Myocyte (in vitro differentiated cells): Measurements from ENCODE around the gene CAMK2D. TPM values are rescaled to one million over a fixed set of nuclear protein-coding genes. Genes with fewer than 3 reads are reported as not detected.

ENCODE experiments used
- DNase-seq: peaks from one replicate; pipeline ENCODE4 v3.0.0-alpha.2; 2012; ENCODE audit warnings: low read depth
- total RNA-seq: library from RNA; depleted of rRNA; stranded (reverse); fragments of >200 nt; gene quantifications from 2 replicates; pipeline ENCODE4 v1.2.3, GENCODE V29; 2014

The CAMK2D gene
- total RNA-seq, 1 donor from 2014 or later, result 306 TPM

DNA sequence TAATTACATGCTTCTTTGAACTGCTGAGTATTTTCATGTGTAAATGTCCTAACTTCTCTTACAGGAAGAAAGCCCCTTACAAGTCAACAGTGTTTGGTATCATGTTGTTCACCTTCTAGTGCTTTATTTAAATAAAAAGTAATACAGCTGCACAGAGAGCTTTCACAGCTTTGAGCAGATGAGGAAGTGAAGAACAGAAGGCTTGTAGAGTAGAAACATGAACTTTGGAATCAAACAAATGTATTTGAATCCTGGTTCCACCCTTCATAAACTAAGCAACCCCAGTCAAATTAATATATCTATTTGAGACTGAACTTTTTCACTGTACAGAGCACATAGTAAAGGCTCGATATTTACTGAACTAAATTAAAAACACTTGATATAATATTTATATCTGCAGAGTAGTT, 120.5 kb downstream of the CAMK2D start:
- DNase-seq, result no peak

DNA sequence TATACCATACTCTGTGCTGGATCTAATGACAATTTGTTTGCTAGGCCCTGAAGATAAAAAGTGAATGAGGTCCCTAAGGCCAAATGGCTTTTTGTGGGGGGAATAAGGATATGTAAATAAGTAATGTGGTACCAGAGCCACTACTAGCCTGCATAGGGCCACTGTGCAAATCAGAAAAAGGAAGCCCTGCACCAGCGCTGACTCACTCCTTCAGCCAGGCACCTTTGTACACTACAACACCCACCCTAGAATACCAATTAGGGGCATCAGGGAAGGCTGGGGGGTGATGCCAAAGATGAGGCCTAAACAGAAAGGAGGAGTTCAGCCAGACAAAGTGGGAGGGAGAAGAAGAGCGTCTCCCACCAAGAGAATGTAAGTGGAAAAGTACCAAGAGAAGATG, 122.2 kb downstream of the CAMK2D start:
- no peak for DNase-seq

DNA sequence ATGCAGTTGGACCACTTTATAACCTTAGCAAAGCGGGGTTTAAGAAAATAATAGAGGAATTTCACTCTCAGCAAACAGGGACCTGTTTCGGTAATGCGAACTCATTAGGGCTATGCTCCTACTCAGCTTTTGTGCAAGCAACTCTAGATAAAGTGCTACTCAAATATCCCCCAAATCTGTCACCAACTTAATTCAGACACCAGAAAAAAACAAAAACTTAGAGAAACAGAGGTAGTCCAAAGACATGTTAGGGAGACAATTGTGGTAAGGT, 123.0 kb downstream of the CAMK2D start:
- DNase-seq, result no peak

DNA sequence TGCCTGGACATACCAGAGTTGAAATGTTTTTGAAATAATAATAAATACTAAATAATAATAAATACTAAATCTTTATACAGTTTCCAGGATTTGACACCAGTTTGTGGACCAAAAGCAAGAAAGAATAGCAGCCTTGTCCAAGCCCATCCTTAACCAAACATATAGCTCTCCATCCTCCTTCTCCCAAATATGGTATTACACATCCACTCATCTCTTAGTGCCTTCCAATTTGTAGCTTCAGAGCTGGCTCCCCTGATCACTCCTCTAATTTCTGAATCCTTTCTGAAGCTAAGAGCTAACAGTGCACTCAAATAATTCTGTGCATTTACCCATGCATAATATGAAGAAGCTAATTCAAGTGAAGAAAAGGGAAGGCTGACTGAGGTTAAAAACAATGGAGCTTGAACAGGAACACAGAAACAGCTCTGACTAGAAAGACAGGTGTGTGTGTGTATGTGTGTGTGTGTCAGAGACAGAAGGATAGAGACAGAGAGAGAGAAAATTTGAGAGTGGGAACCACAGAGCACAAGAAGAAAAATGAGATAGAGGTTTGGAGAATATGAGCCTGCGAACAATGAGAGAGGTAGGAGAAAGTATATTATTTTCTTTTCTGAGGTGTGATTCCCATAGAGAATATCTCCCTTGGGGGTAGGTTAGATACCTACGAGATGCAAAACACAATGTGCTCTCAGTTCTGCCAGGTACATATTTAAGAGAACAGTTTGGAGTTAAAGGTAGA, 123.5 kb downstream of the CAMK2D start:
- peak; percentile 48 for DNase-seq

DNA sequence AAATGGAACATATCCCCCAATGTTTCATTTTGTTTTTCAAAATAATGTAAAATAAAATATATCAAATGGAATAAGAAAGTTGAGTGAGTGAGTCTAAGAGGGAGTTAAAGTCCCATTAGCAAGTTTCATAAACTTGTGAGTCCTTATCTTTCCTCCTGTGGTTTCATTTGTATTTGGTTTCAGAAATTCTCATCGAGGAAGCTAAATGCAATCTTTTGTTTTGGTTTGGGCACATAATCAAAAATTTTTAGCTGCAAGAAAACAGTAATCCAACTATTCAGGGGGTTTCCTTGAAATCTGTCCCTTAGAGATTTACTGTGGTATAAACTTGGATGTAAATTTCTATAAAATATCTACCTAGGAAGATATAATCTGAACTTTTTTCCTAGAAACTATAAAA, 124.2 kb downstream of the CAMK2D start:
- no peak for DNase-seq

DNA sequence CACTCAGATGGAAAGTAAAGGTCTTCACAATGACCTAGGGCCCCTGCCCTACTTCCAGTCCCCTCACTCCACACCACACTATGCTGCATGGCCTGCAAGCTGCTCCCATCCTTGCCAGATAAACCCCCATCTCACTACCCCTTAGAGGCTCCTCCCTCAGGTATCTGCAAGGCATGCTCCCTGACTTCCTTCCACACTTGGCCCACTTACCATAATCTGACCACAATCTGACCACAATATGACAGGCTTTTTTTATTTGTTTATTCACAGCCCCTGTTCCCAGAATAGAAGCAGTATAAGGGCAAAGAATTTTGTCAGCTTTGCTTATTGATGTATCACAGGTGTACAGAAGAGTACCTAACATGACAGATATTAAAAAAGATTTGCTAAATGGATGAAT, 124.7 kb downstream of the CAMK2D start:
- DNase-seq, result peak; percentile 95

DNA sequence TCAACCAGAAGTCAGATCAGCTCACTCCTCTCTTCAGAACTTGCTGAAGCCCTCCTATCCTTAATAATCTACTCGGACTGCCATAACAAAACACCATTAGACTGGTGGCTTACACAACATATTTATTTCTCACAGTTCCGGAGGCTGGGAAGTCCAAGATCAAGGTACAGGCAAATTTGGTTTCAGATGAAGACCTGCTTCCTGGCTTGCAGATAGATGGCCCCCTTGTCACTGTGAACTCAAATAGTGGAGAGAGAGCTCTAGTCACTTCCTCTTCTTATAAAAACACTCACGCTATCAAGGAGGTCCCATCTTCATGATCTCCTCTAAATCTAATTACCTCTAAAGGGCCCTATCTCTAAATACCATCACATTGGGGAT, 125.1 kb downstream of the CAMK2D start:
- peak; percentile 39 for DNase-seq

DNA sequence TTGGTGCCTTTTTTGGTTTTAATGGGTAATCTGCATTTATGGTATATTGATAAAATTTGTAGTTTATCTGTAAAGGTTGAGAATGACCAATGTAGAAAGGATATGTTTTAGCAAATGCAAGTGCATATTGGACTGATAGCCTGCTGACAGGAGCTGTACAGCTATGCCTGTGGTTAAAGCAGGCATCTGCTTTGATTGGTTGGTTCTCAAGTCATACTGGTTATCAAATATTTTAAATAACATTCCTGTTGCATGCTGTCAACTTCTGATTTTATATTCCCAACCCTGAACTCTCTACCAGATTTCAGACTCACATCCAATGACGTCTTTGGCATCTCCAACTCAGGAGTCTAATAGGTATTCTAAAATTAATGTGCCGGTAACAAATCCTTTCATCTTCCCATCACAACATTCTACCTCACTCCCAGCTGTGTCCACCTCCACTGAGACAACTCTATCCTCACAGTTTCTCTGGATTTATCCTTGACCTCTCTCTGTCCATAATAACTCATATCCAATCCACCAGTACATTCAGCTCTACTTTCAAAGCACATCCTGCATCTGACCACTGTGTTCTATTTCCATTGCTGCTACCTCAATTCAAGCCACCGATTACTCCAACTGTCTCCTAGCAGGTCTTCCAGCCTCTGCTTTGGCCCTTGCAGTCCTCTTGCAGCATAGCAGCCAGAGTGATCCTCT, 125.7 kb downstream of the CAMK2D start:
- DNase-seq, result peak; percentile 81

DNA sequence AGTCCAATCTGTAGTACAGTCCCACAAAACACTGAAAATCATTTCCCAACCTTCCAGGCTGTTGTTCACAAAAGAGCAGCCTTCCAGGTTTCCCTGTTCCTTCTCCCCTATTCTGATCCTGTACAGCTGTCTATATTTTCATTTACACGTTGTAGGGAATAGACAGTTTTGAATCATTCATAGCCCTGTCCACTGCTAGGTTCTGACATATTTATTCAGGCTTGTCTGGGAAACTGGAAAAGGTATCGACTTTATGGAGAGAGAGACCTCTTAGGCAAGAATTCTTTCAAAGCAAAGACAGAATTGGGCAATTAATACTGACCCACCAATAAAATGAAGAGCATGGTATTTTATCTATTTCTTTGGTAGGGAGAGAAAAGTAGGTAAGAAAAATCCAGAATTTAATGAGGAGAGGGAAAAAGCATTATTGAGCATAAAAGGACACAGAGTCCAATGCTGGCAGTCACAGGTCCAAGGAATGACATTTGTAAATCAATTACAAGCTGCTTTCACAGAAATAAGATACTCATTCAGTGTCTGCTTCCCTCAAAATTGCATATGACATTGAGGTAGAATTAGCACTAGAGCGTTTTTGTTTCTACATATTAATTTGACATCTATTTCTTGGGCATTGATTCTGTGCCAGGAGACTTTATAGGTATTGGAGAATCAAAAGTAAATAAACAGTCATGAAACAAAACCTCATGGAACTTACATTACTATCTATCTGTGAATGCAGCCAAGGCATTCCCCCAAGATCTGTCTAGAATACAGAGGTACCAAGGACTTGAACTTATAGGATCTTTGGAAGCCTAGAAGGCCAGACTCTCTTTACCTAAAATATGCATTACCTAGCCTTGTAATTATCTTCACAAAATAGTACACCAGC, 127.2 kb downstream of the CAMK2D start:
- DNase-seq, result no peak

DNA sequence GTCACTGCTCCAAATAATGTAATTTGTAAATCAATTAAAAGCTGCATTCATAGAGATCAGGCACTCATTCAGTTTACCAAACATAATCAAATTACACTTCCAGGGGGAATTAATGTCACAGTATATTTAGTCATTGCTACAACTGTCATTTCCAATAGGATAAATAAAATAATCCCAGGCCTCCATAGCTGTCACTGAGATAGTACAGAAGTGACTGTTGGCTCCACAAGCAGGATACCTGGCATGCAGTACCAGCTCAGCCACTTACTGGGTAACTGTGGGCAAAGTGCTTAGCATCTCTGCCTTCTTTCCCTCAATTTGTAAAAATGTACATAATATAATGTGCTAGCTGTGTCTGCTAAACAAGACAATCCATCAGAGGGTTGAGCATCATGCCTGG, 128.1 kb downstream of the CAMK2D start:
- DNase-seq, result no peak

DNA sequence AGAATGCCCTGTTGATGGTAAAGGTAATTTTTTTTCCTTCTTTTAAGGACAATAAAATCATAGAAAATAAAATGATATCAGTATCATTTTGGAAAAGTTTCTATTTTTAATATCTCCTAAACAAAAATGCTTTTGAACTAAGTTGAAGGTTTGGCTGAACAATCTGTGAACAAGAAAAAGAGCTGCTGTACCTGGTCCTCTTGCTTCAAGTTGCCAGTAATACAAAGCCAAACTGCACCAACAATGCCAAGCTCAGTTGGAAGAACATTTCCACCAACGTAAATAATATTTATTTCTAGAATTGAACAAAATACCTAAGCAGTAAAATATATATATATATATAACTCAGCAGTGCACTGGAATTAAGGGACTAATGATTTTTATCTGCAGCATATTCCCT, 132.8 kb downstream of the CAMK2D start:
- DNase-seq, result no peak

DNA sequence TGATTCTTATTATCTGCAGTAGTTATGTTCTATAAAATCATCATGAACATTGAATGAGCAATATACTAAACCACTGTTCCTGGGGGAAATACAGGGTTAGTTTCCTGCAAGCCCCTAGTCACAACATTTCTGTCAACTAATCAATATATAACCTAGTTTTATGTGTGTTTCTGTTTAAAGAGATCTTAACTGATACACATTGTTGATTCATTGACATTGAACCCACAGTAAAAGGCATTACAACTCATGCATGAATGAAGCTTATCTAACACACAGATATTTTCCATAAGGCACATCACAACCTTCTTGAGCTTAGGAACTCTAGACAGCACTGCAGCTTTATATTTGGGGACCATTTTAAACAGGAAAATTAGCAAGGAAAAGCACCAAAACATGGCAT, 134.2 kb downstream of the CAMK2D start:
- DNase-seq, result no peak

DNA sequence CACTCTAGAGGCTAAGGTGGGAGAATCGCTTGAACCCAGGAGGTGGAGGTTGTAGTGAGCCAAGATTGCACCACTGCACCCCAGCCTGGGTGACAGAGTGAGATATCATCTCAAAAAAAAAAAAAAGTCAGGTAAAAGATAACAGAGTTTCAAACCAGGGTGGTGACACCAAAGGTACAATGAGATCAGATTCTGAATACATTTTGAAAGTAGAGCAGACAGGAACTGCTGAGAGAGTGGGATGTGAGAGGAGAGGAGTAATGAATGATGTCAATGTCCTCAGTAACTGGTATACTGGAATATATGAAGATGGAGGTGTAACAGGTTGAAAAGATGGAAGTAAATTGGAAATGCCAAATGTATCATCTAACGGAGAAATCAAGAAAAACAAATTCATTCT, 135.6 kb downstream of the CAMK2D start:
- no peak for DNase-seq

DNA sequence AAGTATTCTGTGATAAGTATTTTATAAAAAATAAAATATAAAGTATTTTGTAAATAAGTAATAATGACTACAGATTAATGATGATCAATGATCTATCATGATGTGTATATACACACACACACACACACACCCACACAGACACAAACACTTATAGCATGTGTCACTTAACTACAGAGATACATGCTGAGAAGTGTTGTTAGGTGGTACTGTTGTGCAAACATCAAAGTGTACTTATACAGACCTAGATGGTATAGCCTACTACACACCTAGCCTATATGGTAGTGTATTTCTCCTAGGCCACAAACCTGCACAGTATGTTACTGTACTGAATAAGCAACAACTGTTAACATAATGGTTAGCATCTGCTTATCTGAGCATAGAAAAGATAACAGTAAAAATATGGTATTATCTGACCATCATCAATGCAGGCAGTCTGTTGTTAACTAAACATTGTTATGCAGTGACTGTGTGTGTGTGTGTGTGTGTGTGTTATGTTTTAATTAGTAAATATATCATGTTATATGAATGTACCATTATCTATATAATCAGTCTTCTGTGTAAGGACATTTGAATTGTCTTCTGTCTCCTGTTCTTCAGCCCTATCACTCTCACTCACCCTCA, 138.2 kb downstream of the CAMK2D start:
- no peak for DNase-seq

DNA sequence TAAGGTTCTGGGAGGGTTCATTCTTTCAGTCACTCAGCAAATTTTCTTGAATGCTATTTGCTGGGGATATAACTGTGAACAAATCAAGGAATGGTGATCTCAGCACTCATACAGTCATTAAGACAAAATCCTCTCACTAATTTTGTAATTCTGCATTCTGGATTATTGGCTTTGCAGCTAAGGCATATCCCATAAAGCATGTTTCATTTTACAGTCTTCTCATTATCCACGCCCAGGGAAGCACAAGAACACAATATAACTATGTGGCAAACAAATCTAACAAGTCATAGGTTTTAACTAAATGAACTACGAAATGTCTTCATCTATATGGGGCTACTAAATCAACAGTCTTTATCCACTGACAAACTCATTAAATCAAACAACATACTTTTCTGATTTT, 139.9 kb downstream of the CAMK2D start:
- DNase-seq, result no peak

DNA sequence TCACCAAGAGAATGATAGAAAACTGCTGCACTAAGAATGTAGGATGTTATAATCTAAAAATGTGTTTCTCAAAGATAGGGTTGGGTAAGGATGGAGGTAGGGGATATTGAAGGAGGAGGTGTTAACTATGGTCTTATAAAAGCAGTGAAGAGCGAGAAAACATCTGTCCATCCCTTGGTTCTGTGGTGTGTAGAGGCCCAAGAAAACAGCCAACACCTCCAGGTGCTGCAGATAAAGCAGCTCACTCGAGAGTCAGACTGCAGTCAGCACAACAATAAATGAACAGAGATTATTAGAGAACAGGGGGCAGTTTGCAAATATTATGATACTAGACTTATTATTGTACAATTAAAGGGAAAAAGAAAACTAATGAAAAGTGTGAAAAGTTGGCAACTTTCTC, 141.5 kb downstream of the CAMK2D start:
- no peak for DNase-seq

DNA sequence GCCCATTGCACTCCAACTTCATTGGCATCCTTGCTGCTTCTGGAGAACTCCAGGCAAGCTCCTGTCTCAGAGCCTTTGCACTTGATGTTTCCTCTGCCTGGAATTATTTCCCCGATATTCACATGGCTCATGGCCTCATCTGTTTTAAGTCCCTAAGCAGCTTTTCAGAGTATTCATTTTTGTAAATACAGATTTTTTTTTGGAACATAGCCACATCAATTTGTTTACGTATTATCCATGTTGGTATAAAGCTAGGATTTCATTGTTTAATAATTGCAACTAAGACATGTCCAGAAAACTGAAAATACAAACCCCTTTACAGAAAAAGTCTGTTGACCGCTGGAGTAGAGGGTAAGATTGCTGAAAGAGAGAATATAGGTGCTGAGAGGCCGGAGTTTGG, 142.0 kb downstream of the CAMK2D start:
- no peak for DNase-seq

DNA sequence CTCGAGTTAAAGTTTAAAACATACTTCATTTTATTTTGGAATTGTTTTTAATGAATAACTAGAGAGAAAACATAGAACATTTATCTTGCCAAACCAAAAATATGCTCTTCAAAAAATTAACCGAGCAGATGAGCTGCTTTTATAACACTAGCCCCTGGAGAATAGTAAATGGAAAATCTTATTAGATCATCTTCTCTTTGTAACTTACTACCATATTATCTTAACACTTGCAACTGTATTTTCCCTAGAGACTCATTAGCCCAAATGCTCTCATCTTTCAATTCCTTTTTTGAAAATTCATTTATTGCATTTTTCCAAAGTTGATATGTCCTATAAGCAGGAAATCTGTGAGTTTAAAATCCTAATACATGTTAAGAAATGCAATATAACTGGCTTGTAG, 143.3 kb downstream of the CAMK2D start:
- DNase-seq, result peak; percentile 61

DNA sequence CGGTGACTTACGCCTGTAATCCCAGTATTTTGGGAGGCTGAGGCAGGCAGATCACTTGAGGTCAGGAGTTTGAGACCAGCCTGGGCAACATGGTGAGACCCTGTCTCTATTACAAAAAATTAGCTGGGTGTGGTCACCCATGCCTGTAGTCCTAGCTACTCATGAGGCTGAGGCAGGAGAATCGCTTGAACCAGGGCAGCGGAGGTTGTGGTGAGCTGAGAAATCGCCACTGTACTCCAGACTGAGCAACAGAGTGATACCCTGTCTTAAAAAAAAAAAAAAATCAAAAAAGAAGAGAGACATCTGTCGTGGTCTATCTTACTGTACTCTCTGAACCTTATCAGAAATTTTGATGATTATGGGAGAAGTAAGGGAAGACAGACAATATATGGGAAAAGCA, 144.3 kb downstream of the CAMK2D start:
- no peak for DNase-seq

DNA sequence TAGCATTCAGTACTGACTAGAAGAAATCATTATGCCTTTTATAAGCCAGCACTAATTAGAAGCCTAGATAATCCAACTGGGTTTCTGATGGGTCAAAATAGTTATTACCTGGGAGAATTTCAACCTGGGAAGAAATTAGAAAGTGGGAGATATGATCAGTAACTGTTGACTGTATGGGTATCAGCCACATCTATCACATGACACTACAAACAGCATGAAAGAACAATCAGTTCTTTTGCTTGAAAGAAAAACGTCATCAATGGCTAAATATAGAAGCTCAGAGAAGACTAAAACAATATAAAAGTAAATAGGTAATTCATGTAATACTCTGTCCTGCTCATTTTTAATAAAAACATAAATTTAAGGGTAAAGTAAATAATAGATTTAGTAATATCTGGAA, 145.1 kb downstream of the CAMK2D start:
- DNase-seq, result no peak

DNA sequence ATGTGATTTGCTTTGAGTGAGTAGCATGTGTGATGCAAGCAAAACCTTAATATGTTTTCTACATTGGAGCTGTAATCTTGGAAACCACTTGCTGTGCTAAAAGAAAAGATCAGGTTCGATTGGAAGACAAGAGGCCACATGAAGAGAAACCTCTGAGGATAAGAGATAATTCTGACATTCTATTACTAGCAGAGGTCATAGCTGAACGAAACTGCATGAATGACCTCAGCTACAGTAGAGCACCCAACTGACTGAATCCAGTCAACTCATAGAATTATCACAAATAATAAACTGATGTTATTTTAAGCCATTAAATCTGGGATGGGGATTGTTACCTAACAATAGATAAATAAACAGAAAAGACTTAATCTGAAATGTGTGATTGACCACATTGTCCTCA, 147.1 kb downstream of the CAMK2D start:
- DNase-seq, result no peak

DNA sequence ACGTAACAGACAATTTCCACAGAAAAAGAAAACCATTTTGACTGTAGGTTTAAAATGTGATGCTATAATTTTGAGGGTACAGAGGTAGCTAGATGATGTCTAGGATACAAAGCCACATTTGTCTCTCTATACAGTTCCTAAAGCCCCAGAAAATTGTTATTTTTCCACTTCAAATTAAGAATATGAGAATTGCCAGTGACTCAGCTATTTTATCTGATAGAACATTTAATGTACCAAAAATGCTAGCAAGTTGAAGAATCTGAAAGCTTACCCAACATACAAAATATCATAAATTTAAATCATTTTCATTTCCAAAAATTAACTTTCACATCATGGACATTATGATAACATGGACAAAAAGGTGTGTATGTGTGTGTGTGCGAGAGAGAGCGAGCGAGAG, 148.0 kb downstream of the CAMK2D start:
- no peak for DNase-seq
